Measurements from ENCODE around the gene TRAPPC1. TPM values are rescaled to one million over a fixed set of nuclear protein-coding genes. Genes with fewer than 3 reads are reported as not detected.

TRAPPC1 gene
- total and polyA plus RNA-seq, 7 experiments from 2014 or later, result 71.4 to 235 (median 115) TPM

DNA sequence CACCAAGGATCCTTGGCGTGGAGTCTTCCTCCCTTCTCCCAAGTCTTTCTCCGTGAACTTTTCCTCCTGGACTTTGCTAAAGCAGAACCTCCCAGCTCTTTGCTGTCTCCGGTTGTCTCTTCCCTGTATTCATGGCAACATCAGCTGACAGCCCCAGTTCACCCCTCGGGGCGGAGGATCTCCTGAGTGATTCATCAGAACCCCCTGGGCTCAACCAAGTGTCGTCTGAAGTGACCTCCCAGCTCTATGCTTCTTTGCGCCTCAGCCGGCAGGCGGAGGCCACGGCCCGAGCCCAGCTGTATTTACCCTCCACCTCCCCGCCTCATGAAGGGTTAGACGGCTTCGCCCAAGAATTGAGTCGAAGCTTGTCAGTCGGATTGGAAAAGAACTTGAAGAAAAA lies 1.2 kb upstream of the TRAPPC1 start:
- peak overlapping the region; percentile 82 to 99 (median 96) for H3K27ac Mint-ChIP-seq
- Histone ChIP-seq H3K4me1 (ENCODE audit: control insufficient read depth in 2 of 2, insufficient read depth in 2 of 2, low read length in 2 of 2) (peaks cover 20 to 28% of the 10 kb centered on the region in 2 donors), H3K27me3 (ENCODE audit: control insufficient read depth in 2 of 2, insufficient read depth in 2 of 2, low read length in 2 of 2) (no peaks in the 10 kb centered on the region), H3K4me3 (ENCODE audit: low read length) (peak overlapping the region; percentile 66), H3K36me3 (ENCODE audit: control insufficient read depth in 2 of 3, insufficient read depth in 3 of 3, low read length in 3 of 3) (peaks cover 0 to 26% (median 0%) of the 10 kb centered on the region in 3 experiments), H3K27ac (ENCODE audit: low read depth, low read length) (peak overlapping the region; percentile 88), H3K9me3 (ENCODE audit: control insufficient read depth in 2 of 3, low read length in 3 of 3) (no peaks in the 10 kb centered on the region)
- DNase-seq (peak in 1 of 9 donors; percentile 10), ATAC-seq (no peak)
- ChIA-PET POLR2A (interaction anchor here (0.5 to 4.9 kb wide), 14 partner anchors 10 to 1019 kb away, joined by 3 to 74 read pairs (median 4); partner anchors contain the start of genes CYB5D1, NAA38, RNF227 and TP53), CTCF (interaction anchor here (0.5 to 3.3 kb wide), 12 partner anchors 9 to 332 kb away, joined by 3 to 22 read pairs (median 4); partner anchors contain the start of genes CYB5D1 and NAA38)
- H3K4me3 Mint-ChIP-seq, result peak overlapping the region; percentile 95 to 100 (median 96)
- H3K27me3 Mint-ChIP-seq, result no peaks in the 10 kb centered on the region
- H3K4me1 Mint-ChIP-seq, result peaks cover 31 to 62% (median 53%) of the 10 kb centered on the region in 7 donors
- peaks cover 0 to 23% (median 11%) of the 10 kb centered on the region in 5 donors for H3K36me3 Mint-ChIP-seq
- H3K9me3 Mint-ChIP-seq, result peaks cover 0 to 3% (median 0%) of the 10 kb centered on the region in 11 donors
- intact Hi-C loops (cut with micrococcal nuclease), result loop anchor here (1.0 to 10.0 kb wide), 12 partner anchors 11 to 502 kb away; partner anchors contain the start of genes NAA38 (in 2 of the 2), CHD3 (in 1 of the 2), KDM6B (in 1 of the 2) and NDEL1 (in 1 of the 2)

DNA sequence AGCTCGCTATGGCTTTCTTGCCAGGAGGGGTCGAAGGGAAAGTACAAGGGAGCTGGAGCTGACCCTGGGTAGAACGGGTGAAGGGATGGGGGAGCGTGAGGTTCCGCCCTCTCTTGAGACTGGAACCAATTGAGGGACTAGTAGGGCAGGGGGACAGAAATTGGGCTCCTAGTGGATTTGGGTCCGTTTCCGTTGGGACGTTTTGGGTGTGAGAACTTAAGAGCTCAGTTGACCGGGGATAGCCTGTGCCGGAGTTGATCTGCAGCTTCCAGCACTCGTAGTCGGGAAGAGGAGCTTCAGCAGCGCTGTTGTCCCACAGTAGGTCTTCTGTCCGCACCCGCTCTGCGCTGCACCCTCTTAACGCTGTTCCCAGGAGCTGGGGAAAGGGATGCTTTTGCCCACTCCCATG lies 741 bp upstream of the TRAPPC1 start:
- H3K27me3 Mint-ChIP-seq, result no peaks in the 10 kb centered on the region
- Histone ChIP-seq H3K27me3 (ENCODE audit: control insufficient read depth in 2 of 2, insufficient read depth in 2 of 2, low read length in 2 of 2) (no peaks in the 10 kb centered on the region), H3K9me3 (ENCODE audit: control insufficient read depth in 2 of 3, low read length in 3 of 3) (no peaks in the 10 kb centered on the region), H3K36me3 (ENCODE audit: control insufficient read depth in 2 of 3, insufficient read depth in 3 of 3, low read length in 3 of 3) (peaks cover 0 to 25% (median 0%) of the 10 kb centered on the region in 3 experiments), H3K4me3 (ENCODE audit: low read length) (peak overlapping the region; percentile 66), H3K27ac (ENCODE audit: low read depth, low read length) (peak overlapping the region; percentile 88), H3K4me1 (ENCODE audit: control insufficient read depth in 2 of 2, insufficient read depth in 2 of 2, low read length in 2 of 2) (peaks cover 20 to 28% of the 10 kb centered on the region in 2 donors)
- peak overlapping the region; percentile 95 to 100 (median 96) for H3K4me3 Mint-ChIP-seq
- intact Hi-C loops (cut with micrococcal nuclease), result loop anchor here (1.0 to 10.0 kb wide), 12 partner anchors 10 to 502 kb away; partner anchors contain the start of genes NAA38 (in 2 of the 2), CHD3 (in 1 of the 2), KDM6B (in 1 of the 2) and NDEL1 (in 1 of the 2)
- peaks cover 31 to 62% (median 54%) of the 10 kb centered on the region in 7 donors for H3K4me1 Mint-ChIP-seq
- peak in 1 of 9 donors; percentile 13 for DNase-seq
- POLR2A ChIA-PET, result interaction anchor here (0.5 to 4.9 kb wide), 17 partner anchors 10 to 849 kb away, joined by 3 to 74 read pairs (median 3); partner anchors contain the start of genes CYB5D1, NAA38, RNF227 and TP53
- peak overlapping the region; percentile 82 to 99 (median 96) for H3K27ac Mint-ChIP-seq
- peaks cover 0 to 24% (median 11%) of the 10 kb centered on the region in 5 donors for H3K36me3 Mint-ChIP-seq
- CTCF ChIA-PET, result interaction anchor here (0.8 to 3.3 kb wide), 9 partner anchors 12 to 109 kb away, joined by 3 to 22 read pairs (median 4); partner anchors contain the start of genes CYB5D1, NAA38 and RNF227
- H3K9me3 Mint-ChIP-seq, result peaks cover 0 to 3% (median 0%) of the 10 kb centered on the region in 11 donors
- ATAC-seq, result peak; percentile 29

DNA sequence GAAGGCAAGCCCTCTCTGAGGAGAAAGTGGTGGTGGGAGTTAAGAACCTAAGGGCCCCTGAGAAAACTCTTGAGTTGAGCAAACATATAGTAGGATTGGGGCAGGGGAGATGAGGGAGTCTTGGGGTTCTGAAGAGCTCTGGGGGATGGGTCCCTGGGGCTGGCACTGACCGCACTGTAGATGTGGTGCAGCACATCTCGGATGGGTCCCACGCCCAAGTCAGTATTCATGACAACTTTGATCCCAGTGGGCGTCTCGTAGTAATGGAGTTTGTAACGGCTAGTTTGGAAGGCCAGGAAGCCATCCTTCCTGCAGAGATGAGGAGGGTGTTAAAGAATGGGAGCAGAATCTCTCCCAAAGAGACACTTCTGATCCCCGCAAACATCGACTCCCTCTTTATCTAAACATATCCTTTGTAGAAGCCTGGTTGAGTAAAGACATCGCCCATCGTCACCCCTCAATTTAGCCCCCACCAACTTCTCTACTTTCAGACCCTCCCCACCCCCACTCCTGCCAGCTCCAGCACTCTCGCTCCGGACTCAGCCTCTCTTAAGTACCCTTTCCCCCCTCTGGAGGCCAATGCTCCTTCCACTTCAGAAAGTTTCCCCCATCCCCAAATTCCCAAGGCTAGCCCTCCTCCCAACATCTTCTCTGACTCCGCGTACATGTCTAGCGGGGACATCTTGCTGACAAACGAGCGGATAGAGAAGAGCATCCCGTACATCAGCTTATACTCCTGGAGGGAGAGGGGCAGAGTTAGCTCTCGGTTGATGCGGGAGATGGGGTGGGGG lies 710 bp downstream of the TRAPPC1 start:
- no peak for DNase-seq
- Mint-ChIP-seq H3K27me3 (no peaks in the 10 kb centered on the region), H3K9me3 (peaks cover 0 to 3% (median 0%) of the 10 kb centered on the region in 11 donors), H3K4me1 (peaks cover 37 to 62% (median 53%) of the 10 kb centered on the region in 7 donors), H3K27ac (peak overlapping the region; percentile 82 to 98 (median 96)), H3K36me3 (peaks cover 0 to 19% (median 0%) of the 10 kb centered on the region in 5 donors), H3K4me3 (peak overlapping the region; percentile 95 to 100 (median 96))
- no peak for ATAC-seq
- intact Hi-C loops (cut with micrococcal nuclease), result loop anchor here (5.0 to 10.0 kb wide), 5 partner anchors 44 to 504 kb away; partner anchors contain the start of genes CHD3 (in 1 of the 2), NDEL1 (in 1 of the 2), POLR2A (in 1 of the 2) and RPL26 (in 1 of the 2)
- H3K4me1 ChIP-seq (ENCODE audit: control insufficient read depth in 2 of 2, insufficient read depth in 2 of 2, low read length in 2 of 2), result peaks cover 20 to 28% of the 10 kb centered on the region in 2 donors
- no peaks in the 10 kb centered on the region for H3K27me3 ChIP-seq (ENCODE audit: control insufficient read depth in 2 of 2, insufficient read depth in 2 of 2, low read length in 2 of 2)
- H3K4me3 ChIP-seq (ENCODE audit: low read length), result peak overlapping the region; percentile 66
- POLR2A ChIA-PET, result interaction anchor here (0.6 to 4.9 kb wide), 9 partner anchors 8 to 358 kb away, joined by 3 to 74 read pairs (median 4); partner anchors contain the start of genes CYB5D1, NAA38 and RNF227
- CTCF ChIA-PET, result interaction anchor here (0.6 to 3.3 kb wide), 6 partner anchors 12 to 670 kb away, joined by 3 to 22 read pairs (median 4); partner anchors contain the start of genes CYB5D1, NAA38 and RNF227
- peaks cover 0 to 14% (median 0%) of the 10 kb centered on the region in 3 experiments for H3K36me3 ChIP-seq (ENCODE audit: control insufficient read depth in 2 of 3, insufficient read depth in 3 of 3, low read length in 3 of 3)
- H3K9me3 ChIP-seq (ENCODE audit: control insufficient read depth in 2 of 3, low read length in 3 of 3), result no peaks in the 10 kb centered on the region
- peak overlapping the region; percentile 88 for H3K27ac ChIP-seq (ENCODE audit: low read depth, low read length)

DNA sequence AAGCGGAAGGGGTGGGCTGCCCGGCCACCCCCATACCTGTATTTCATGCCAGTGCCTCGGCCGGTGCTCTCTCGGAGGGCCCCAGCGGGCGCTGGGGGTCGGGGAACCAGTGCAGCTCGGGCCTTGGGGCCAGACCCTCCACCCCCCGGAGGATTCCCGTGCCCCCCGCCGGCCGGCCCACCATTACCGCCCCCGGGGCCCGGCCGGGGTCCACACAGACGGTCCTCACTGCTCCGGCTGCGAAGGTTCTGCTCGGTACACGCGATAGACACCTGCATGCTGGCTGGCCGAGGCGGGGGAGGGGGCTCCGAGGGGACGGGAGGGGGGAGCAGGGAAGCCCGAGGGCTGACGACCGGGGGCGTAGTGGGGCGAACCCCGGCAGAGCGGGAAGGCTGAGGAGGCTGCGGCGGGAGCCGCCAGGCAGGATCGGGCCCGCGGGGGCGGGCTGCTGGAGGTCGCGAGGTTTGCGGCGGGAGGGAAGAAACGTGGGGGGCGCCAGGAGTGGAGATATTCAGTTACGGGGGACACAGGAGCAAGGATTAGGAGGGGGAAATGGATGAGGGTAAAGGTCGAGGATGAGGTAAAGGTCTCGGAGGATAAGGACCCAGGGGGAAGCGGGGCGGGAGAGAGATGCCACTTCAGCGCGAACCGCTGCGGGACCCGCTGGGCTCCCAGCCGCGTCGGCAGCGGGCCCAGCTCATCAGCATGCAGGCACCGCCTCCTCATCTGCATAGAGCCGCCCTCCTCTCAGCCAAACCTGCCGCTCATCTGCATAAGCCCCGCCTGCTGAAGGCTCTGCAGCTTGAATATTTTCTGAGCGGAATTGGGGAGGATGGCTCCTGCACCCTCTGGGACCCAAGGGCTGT lies 2.4 kb downstream of the TRAPPC1 start, which contains the start of gene KCNAB3:
TSS of gene KCNAB3 (minus strand) at position 699 of the 866 bp plus-strand sequence. CDS start at position 278, 421 bp downstream.
- peak within 1 kb of the TSS; percentile 95 to 100 (median 96) for H3K4me3 Mint-ChIP-seq

DNA sequence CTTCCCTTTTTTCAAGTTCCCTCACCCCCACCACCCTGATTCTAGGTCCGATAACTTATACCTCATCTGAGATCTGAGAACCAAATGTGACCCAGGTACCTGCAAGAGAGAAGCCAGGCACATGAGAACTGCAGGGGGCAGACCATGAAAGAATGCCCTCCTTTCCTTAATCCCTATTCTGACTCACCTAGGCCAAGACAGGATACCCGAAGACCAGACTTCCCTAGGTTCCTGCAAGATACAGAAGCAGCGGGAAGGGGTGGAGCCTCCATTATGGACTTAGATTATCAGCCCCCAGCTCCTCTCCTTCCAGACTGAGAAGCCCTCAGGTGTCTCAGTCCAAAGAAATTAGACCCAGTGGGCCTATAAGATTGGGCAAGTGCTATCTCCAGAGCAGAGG lies 4.2 kb downstream of the TRAPPC1 start:
- CTCF ChIA-PET, result no interaction called here
- Mint-ChIP-seq H3K9me3 (peaks cover 0 to 3% (median 0%) of the 10 kb centered on the region in 11 donors), H3K4me1 (peaks cover 15 to 46% (median 39%) of the 10 kb centered on the region in 7 donors), H3K36me3 (peaks cover 0 to 17% (median 0%) of the 10 kb centered on the region in 5 donors), H3K27me3 (no peaks in the 10 kb centered on the region), H3K4me3 (peak overlapping the region in 1 of 10 donors; percentile 10), H3K27ac (peak overlapping the region in 2 of 9 donors; percentile 41 to 69)
- no peak for ATAC-seq
- Histone ChIP-seq H3K36me3 (ENCODE audit: control insufficient read depth in 2 of 3, insufficient read depth in 3 of 3, low read length in 3 of 3) (peaks cover 0 to 8% (median 0%) of the 10 kb centered on the region in 3 experiments), H3K4me1 (ENCODE audit: control insufficient read depth in 2 of 2, insufficient read depth in 2 of 2, low read length in 2 of 2) (peaks cover 14 to 21% of the 10 kb centered on the region in 2 donors), H3K9me3 (ENCODE audit: control insufficient read depth in 2 of 3, low read length in 3 of 3) (no peaks in the 10 kb centered on the region), H3K4me3 (ENCODE audit: low read length) (no peak overlapping the region), H3K27me3 (ENCODE audit: control insufficient read depth in 2 of 2, insufficient read depth in 2 of 2, low read length in 2 of 2) (no peaks in the 10 kb centered on the region), H3K27ac (ENCODE audit: low read depth, low read length) (no peak overlapping the region)
- intact Hi-C loops (cut with micrococcal nuclease), result no loop called here
- POLR2A ChIA-PET, result interaction anchor here (2.8 kb wide), 1 partner anchor 11 kb away, joined by 21 read pairs; the partner anchor contains the start of gene RNF227
- DNase-seq, result no peak

More for the DNA sequence above, 2.4 kb downstream of the TRAPPC1 start, which contains the start of gene KCNAB3:
- H3K27ac ChIP-seq (ENCODE audit: low read depth, low read length), result peak within 1 kb of the TSS; percentile 88
- Mint-ChIP-seq H3K9me3 (peaks cover 0 to 3% (median 0%) of the 10 kb centered on the region in 11 donors), H3K4me1 (peaks cover 32 to 50% (median 41%) of the 10 kb centered on the region in 7 donors), H3K27ac (peak within 1 kb of the TSS; percentile 82 to 98 (median 96)), H3K27me3 (no peaks in the 10 kb centered on the region), H3K36me3 (peaks cover 0 to 17% (median 0%) of the 10 kb centered on the region in 5 donors)
- no peak for ATAC-seq
- H3K36me3 ChIP-seq (ENCODE audit: control insufficient read depth in 2 of 3, insufficient read depth in 3 of 3, low read length in 3 of 3), result peaks cover 0 to 8% (median 0%) of the 10 kb centered on the region in 3 experiments
- CTCF ChIA-PET, result no interaction called here
- no peaks in the 10 kb centered on the region for H3K9me3 ChIP-seq (ENCODE audit: control insufficient read depth in 2 of 3, low read length in 3 of 3)
- POLR2A ChIA-PET, result interaction anchor here (0.5 to 4.9 kb wide), 2 partner anchors 11 to 12 kb away, joined by 3 to 74 read pairs; partner anchors contain the start of gene RNF227
- intact Hi-C loops (cut with micrococcal nuclease), result loop anchor here (5.0 to 10.0 kb wide), 5 partner anchors 42 to 505 kb away; partner anchors contain the start of genes CHD3 (in 1 of the 2), NDEL1 (in 1 of the 2), POLR2A (in 1 of the 2) and RPL26 (in 1 of the 2)
- no peak within 1 kb of the TSS for H3K4me3 ChIP-seq (ENCODE audit: low read length)
- DNase-seq, result peak in 6 of 9 donors; percentile 21 to 64 (median 44)
- peaks cover 20 to 28% of the 10 kb centered on the region in 2 donors for H3K4me1 ChIP-seq (ENCODE audit: control insufficient read depth in 2 of 2, insufficient read depth in 2 of 2, low read length in 2 of 2)
- no peaks in the 10 kb centered on the region for H3K27me3 ChIP-seq (ENCODE audit: control insufficient read depth in 2 of 2, insufficient read depth in 2 of 2, low read length in 2 of 2)
